Neural progenitor cell (in vitro differentiated cells): ENCODE results near the gene UGT2A3. TPM values are rescaled to one million over a fixed set of nuclear protein-coding genes. Genes with fewer than 3 reads are reported as not detected.
"Not testable (repeated sequence)": the region's sequence is repeated elsewhere in the genome, so short reads cannot be mapped to it uniquely, and the experiment has no call there.

ENCODE experiments used
- DNase-seq: peaks from one replicate; pipeline ENCODE4 v3.0.0-alpha.2; 2016; ENCODE audit warnings: low spot score
- H2AFZ ChIP-seq: fragments of 200-600 bp; sonication (generic); replicated peaks from 2 replicates; pipeline ENCODE4 v1.6.1; 2016; ENCODE audit warnings: antibody characterized with exemption
- H3F3A ChIP-seq: fragments of 200-600 bp; sonication (generic); 2 replicates; pipeline ENCODE4 v1.6.1; 2016; ENCODE audit warnings: antibody characterized with exemption, low read depth
- H3K27ac ChIP-seq: fragments of 200-600 bp; sonication (generic); 2 replicates; pipeline ENCODE4 v1.5.1; 2016; ENCODE audit warnings: mild to moderate bottlenecking
- H3K27me3 ChIP-seq: fragments of 200-600 bp; sonication (generic); 2 replicates; pipeline ENCODE4 v1.6.1; 2016; ENCODE audit warnings: mild to moderate bottlenecking, moderate library complexity
- H3K36me3 ChIP-seq: fragments of 200-600 bp; sonication (generic); 2 replicates; pipeline ENCODE4 v1.5.1; 2016
- H3K4me1 ChIP-seq: fragments of 200-600 bp; sonication (generic); 2 replicates; pipeline ENCODE4 v1.6.1; 2016; ENCODE audit warnings: mixed run types
- H3K4me2 ChIP-seq: fragments of 200-600 bp; sonication (generic); 2 replicates; pipeline ENCODE4 v1.6.1; 2016
- H3K4me3 ChIP-seq: fragments of 200-600 bp; sonication (generic); 2 replicates; pipeline ENCODE4 v1.5.1; 2016
- H3K79me2 ChIP-seq: fragments of 200-600 bp; sonication (generic); 2 replicates; pipeline ENCODE4 v1.6.1; 2016; ENCODE audit warnings: low read depth
- H3K9ac ChIP-seq: fragments of 200-600 bp; sonication (generic); 2 replicates; pipeline ENCODE4 v1.6.1; 2016
- H3K9me3 ChIP-seq: fragments of 200-600 bp; sonication (generic); 2 replicates; pipeline ENCODE4 v1.5.1; 2016; ENCODE audit warnings: low read depth
- H4K20me1 ChIP-seq: fragments of 200-600 bp; sonication (generic); 2 replicates; pipeline ENCODE4 v1.6.1; 2016; ENCODE audit warnings: low read depth
- H3K27ac Mint-ChIP-seq: 3 replicates; pipeline ENCODE4 v1.8.0; 2021; ENCODE audit warnings: mixed read lengths
- H3K27me3 Mint-ChIP-seq: 2 replicates; pipeline ENCODE4 v1.8.0; 2022; ENCODE audit warnings: low read depth, mild to moderate bottlenecking, inconsistent platforms, moderate library complexity, mixed read lengths; ENCODE audit not compliant: insufficient read depth
- H3K36me3 Mint-ChIP-seq: 3 replicates; pipeline ENCODE4 v1.8.0; 2021; ENCODE audit warnings: mixed read lengths
- H3K4me1 Mint-ChIP-seq: 3 replicates; pipeline ENCODE4 v1.8.0; 2021; ENCODE audit warnings: mixed read lengths
- H3K4me3 Mint-ChIP-seq: 3 replicates; pipeline ENCODE4 v1.8.0; 2021; ENCODE audit warnings: mild to moderate bottlenecking, moderate library complexity, mixed read lengths
- H3K9me3 Mint-ChIP-seq: 3 replicates; pipeline ENCODE4 v1.8.0; 2020; ENCODE audit warnings: mixed read lengths
- EZH2 ChIP-seq: fragments of 200-600 bp; sonication (generic); IDR thresholded peaks from 2 replicates; pipeline ENCODE4 v1.6.1; 2017; ENCODE audit warnings: antibody characterized with exemption, mild to moderate bottlenecking, moderate library complexity
- EZH2phosphoT487 ChIP-seq: fragments of 200-600 bp; sonication (generic); IDR thresholded peaks from 2 replicates; pipeline ENCODE4 v1.6.1; 2017; ENCODE audit warnings: antibody characterized with exemption
- total RNA-seq: library from RNA; depleted of rRNA; stranded (reverse); fragments of >200 nt; gene quantifications from 2 replicates; pipeline ENCODE4 v1.2.3, GENCODE V29; 2015; ENCODE audit warnings: low replicate concordance
- TF ChIP-seq, protein P1 (sequence below): fragments of 200-600 bp; sonication (generic); IDR thresholded peaks from 2 replicates; pipeline ENCODE4 v1.5.1; 2017; ENCODE audit warnings: antibody characterized with exemption, mild to moderate bottlenecking

Gene UGT2A3
- total RNA-seq, 1 donor from 2014 or later, result not detected

DNA sequence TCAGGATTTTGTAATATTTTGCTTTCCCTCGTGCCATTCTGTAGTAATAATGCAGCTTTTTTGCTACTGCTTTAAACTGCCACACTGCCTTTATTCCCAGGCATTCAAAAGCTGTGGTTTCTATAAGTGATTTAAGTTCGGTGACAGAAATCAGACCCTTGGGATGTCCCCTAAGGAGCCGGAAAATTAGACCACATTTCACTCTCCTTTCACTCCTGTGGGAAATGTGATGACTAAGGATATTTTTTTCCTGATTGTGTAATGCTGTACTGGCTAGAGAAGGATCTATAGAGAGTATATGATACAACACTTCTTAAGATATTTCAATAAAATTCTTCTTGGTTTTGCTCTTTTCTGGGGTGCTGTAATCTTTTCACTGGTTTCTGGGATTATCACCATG, 24.4 kb downstream of the UGT2A3 start:
- Histone ChIP-seq H3K4me3 (no peak overlapping the region), H3K27me3 (no peaks in the 10 kb centered on the region), H3K36me3 (no peaks in the 10 kb centered on the region), H3K79me2 (no peaks in the 10 kb centered on the region), H3K4me2 (peak overlapping the region; percentile 17), H3F3A (no peaks in the 10 kb centered on the region), H3K4me1 (peaks cover 9% of the 10 kb centered on the region), H4K20me1 (no peaks in the 10 kb centered on the region), H3K9me3 (no peaks in the 10 kb centered on the region), H3K27ac (no peak overlapping the region), H2AFZ (peak overlapping the region; percentile 69), H3K9ac (no peak overlapping the region)
- Mint-ChIP-seq H3K9me3 (peaks cover 8% of the 10 kb centered on the region), H3K4me1 (peaks cover 7% of the 10 kb centered on the region), H3K27me3 (no peaks in the 10 kb centered on the region), H3K27ac (peak overlapping the region; percentile 47), H3K4me3 (no peak overlapping the region), H3K36me3 (no peaks in the 10 kb centered on the region)
- TF ChIP-seq EZH2phosphoT487 (no peak), EZH2 (no peak)
- TF ChIP-seq, protein P1, sequence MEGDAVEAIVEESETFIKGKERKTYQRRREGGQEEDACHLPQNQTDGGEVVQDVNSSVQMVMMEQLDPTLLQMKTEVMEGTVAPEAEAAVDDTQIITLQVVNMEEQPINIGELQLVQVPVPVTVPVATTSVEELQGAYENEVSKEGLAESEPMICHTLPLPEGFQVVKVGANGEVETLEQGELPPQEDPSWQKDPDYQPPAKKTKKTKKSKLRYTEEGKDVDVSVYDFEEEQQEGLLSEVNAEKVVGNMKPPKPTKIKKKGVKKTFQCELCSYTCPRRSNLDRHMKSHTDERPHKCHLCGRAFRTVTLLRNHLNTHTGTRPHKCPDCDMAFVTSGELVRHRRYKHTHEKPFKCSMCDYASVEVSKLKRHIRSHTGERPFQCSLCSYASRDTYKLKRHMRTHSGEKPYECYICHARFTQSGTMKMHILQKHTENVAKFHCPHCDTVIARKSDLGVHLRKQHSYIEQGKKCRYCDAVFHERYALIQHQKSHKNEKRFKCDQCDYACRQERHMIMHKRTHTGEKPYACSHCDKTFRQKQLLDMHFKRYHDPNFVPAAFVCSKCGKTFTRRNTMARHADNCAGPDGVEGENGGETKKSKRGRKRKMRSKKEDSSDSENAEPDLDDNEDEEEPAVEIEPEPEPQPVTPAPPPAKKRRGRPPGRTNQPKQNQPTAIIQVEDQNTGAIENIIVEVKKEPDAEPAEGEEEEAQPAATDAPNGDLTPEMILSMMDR, result no peak
- DNase-seq, result no peak

DNA sequence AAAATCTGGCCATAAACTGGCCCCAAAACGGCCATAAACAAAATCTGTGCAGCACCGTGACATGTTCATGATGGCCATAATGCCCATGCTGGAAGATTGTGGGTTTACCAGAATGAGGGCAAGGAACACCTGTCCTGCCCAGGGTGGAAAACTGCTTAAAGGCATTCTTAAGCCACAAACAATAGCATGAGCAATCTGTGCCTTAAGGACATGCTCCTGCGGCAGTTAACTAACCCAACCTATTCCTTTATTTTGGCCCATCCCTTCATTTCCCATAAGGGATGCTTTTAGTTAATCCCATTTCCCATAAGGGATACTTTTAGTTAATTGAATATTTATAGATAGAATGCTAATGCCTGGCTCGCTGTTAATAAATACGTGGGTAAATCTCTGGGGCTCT, 29.4 kb downstream of the UGT2A3 start:
- H3K9me3 ChIP-seq, H3K27ac Mint-ChIP-seq, H3K4me2 ChIP-seq, H3K4me1 ChIP-seq, H3K36me3 ChIP-seq, H3K27me3 Mint-ChIP-seq, H3K9me3 Mint-ChIP-seq, H3K27ac ChIP-seq, H3K4me3 Mint-ChIP-seq, H3K4me3 ChIP-seq, H2AFZ ChIP-seq, H3K4me1 Mint-ChIP-seq, H3K9ac ChIP-seq, H3K36me3 Mint-ChIP-seq, H4K20me1 ChIP-seq, DNase-seq, H3F3A ChIP-seq, H3K79me2 ChIP-seq, H3K27me3 ChIP-seq: not testable (repeated sequence)

DNA sequence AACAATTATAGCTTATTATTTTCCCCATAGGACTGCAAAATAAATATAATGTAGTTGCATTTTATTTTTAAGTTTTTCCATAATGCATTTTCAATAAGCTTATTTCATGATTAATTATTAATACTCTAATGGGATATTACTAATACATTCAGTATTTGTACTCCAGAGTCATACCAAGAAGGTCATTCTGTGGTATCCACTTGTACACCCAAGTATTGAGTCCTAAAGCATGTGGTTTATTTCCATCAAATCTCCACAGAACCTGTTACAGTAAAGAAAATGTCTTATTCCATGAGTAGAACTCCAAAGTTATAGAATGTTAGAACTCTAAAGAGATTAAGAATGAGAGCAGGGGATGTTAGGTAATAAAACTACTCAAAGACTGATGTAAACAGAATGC, 30.6 kb downstream of the UGT2A3 start:
- H3K27me3 Mint-ChIP-seq, result no peaks in the 10 kb centered on the region

DNA sequence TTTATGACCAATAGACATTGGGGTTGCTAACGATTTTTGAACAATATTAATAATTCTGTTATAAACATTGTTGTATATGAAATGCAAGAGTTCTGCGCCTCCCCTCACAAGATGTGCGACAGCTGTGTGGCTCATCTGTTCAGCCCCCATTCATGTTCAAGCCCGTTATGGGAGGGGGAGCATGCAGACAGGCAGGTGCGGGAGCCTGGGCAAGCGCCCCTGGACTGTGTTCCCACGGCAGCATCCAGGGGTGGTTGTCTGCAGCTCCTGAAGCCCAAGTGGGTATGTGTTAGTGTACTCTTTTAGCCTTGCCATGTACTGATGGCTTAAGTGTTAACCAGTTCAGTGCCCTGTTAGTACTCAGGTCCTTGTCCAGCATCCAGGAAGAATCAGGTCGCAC, 34.6 kb downstream of the UGT2A3 start:
- Histone ChIP-seq H3K9me3 (no peaks in the 10 kb centered on the region), H3K4me2 (no peak overlapping the region), H3K27ac (no peak overlapping the region), H3K4me1 (no peaks in the 10 kb centered on the region), H2AFZ (no peak overlapping the region), H3K36me3 (no peaks in the 10 kb centered on the region), H3K79me2 (no peaks in the 10 kb centered on the region), H3K4me3 (no peak overlapping the region), H3K9ac (no peak overlapping the region), H3F3A (no peaks in the 10 kb centered on the region), H3K27me3 (no peaks in the 10 kb centered on the region), H4K20me1 (no peaks in the 10 kb centered on the region)
- Mint-ChIP-seq H3K4me3 (no peak overlapping the region), H3K27ac (no peak overlapping the region), H3K27me3 (no peaks in the 10 kb centered on the region), H3K9me3 (peaks cover 2% of the 10 kb centered on the region), H3K4me1 (no peaks in the 10 kb centered on the region), H3K36me3 (no peaks in the 10 kb centered on the region)
- DNase-seq, result no peak
- no peak for TF ChIP-seq EZH2phosphoT487
- TF ChIP-seq EZH2, result no peak
- TF ChIP-seq, protein P1, result no peak

More for the DNA sequence above, 30.6 kb downstream of the UGT2A3 start:
- no peaks in the 10 kb centered on the region for H3K79me2 ChIP-seq
- Mint-ChIP-seq H3K4me3 (no peak overlapping the region), H3K36me3 (no peaks in the 10 kb centered on the region), H3K4me1 (no peaks in the 10 kb centered on the region), H3K27ac (no peak overlapping the region), H3K9me3 (peaks cover 4% of the 10 kb centered on the region)
- H3K27ac ChIP-seq, result no peak overlapping the region
- no peaks in the 10 kb centered on the region for H3K9me3 ChIP-seq
- no peaks in the 10 kb centered on the region for H3F3A ChIP-seq
- no peak overlapping the region for H3K4me2 ChIP-seq
- H3K4me1 ChIP-seq, result no peaks in the 10 kb centered on the region
- H3K4me3 ChIP-seq, result no peak overlapping the region
- no peak overlapping the region for H2AFZ ChIP-seq
- DNase-seq, result no peak
- H4K20me1 ChIP-seq, result no peaks in the 10 kb centered on the region
- no peaks in the 10 kb centered on the region for H3K27me3 ChIP-seq
- H3K9ac ChIP-seq, result no peak overlapping the region
- H3K36me3 ChIP-seq, result no peaks in the 10 kb centered on the region
- TF ChIP-seq, protein P1, result no peak
- no peak for TF ChIP-seq EZH2
- TF ChIP-seq EZH2phosphoT487, result no peak
